Endothelial cell of umbilical vein (primary cell): ENCODE results near the gene YIPF1. TPM values are rescaled to one million over a fixed set of nuclear protein-coding genes. Genes with fewer than 3 reads are reported as not detected.

Experiments used
- BruUV-seq: library from RNA; stranded (reverse); fragments of 400-500 nt; replicated peaks from 2 replicates; lab custom pipeline; 2021; lab: Mats Ljungman, UMichigan
- CTCF ChIA-PET: fragments of 300-600, 350-600 bp; sonication (Branson Sonifier 250); formaldehyde crosslinking; loops from one replicate; lab custom pipeline; 2021; ENCODE audit warnings: antibody characterized with exemption, inconsistent platforms; lab: Charles Lee
- POLR2A ChIA-PET: fragments of 300-600, 350-600 bp; sonication (Branson Sonifier 250); formaldehyde crosslinking; loops from one replicate; lab custom pipeline; 2021; ENCODE audit warnings: antibody characterized with exemption, inconsistent platforms; lab: Charles Lee
- DNase-seq: peaks from one replicate; pipeline ENCODE4 v3.0.0-alpha.2; 2011; ENCODE audit warnings: low read depth, low spot score
- FAIRE-seq: peaks from 2 replicates; lab custom pipeline; 2011; peaks lifted over from hg19 to GRCh38; lab: Jason Lieb, UNC
- H2AFZ ChIP-seq: 2 replicates; pipeline ENCODE4 v1.6.0; 2012; ENCODE audit warnings: low read depth, low read length, control low read depth, inconsistent platforms
- H3K27ac ChIP-seq: 2 replicates; pipeline ENCODE4 v1.5.1; 2011; ENCODE audit warnings: low read depth, mild to moderate bottlenecking, control low read depth, low read length, moderate library complexity; ENCODE audit not compliant: insufficient read depth
- H3K27me3 ChIP-seq, 2 experiments: 2 replicates each; pipeline versions ENCODE4 v1.6.0 to v1.6.1; 2011; ENCODE audit warnings: low read length in 2 of 2, mixed read lengths in 1 of 2; ENCODE audit not compliant: control insufficient read depth in 2 of 2, insufficient read depth in 2 of 2
- H3K36me3 ChIP-seq, 2 experiments: 2 replicates in 1 of 2; 3 replicates in 1 of 2; pipeline ENCODE4 v1.5.1; 2011; ENCODE audit warnings: low read length in 2 of 2, mild to moderate bottlenecking in 1 of 2, moderate library complexity in 1 of 2; ENCODE audit not compliant: control insufficient read depth in 2 of 2, insufficient read depth in 2 of 2; ENCODE audit errors: extremely low read depth in 1 of 2
- H3K4me1 ChIP-seq: 3 replicates; pipeline ENCODE4 v1.5.1; 2011; ENCODE audit warnings: mild to moderate bottlenecking, low read length; ENCODE audit not compliant: control insufficient read depth, insufficient read depth; ENCODE audit errors: extremely low read depth
- H3K4me2 ChIP-seq: 2 replicates; pipeline ENCODE4 v1.6.1; 2011; ENCODE audit warnings: low read length, control low read depth, mixed read lengths; ENCODE audit not compliant: insufficient read depth
- H3K4me3 ChIP-seq, 3 experiments: fragments of 200-600 bp in 1 of 3; sonication (generic), shearing (Covaris generic) in 1 of 3; replicated peaks in 1 of 3; 2 replicates each; pipeline ENCODE4 v1.5.1; 2011 to 2016; ENCODE audit warnings: control low read depth in 3 of 3, low read length in 3 of 3, mild to moderate bottlenecking in 2 of 3, inconsistent platforms in 1 of 3, low read depth in 1 of 3, moderate library complexity in 1 of 3; ENCODE audit not compliant: insufficient read depth in 1 of 3
- H3K79me2 ChIP-seq: 2 replicates; pipeline ENCODE4 v1.6.0; 2012; ENCODE audit warnings: low read length, inconsistent platforms; ENCODE audit not compliant: control insufficient read depth, insufficient read depth
- H3K9ac ChIP-seq: replicated peaks from 2 replicates; pipeline ENCODE3; 2011; ENCODE audit warnings: low read length, control low read depth; ENCODE audit not compliant: insufficient read depth; ENCODE audit errors: extremely low read depth
- H3K9me1 ChIP-seq: replicated peaks from 3 replicates; pipeline ENCODE4 v1.6.0; 2011; ENCODE audit warnings: mild to moderate bottlenecking, low read length; ENCODE audit not compliant: control insufficient read depth, insufficient read depth; ENCODE audit errors: extremely low read depth
- H3K9me3 ChIP-seq: replicated peaks from 2 replicates; pipeline ENCODE4 v1.5.1; 2012; ENCODE audit warnings: low read length, inconsistent platforms; ENCODE audit not compliant: control insufficient read depth, insufficient read depth
- H4K20me1 ChIP-seq: replicated peaks from 2 replicates; pipeline ENCODE3; 2011; ENCODE audit warnings: mild to moderate bottlenecking, low read length; ENCODE audit not compliant: control insufficient read depth, insufficient read depth; ENCODE audit errors: extremely low read depth
- CTCF ChIP-seq, 2 donors: IDR thresholded peaks; 1 replicate in 1 of 2; 2 replicates in 1 of 2; pipeline ENCODE4 v1.5.1; 2011; ENCODE audit warnings: low read length in 2 of 2, mild to moderate bottlenecking in 2 of 2, moderate library complexity in 2 of 2, control low read depth in 1 of 2, inconsistent platforms in 1 of 2, low read depth in 1 of 2; ENCODE audit not compliant: insufficient read depth in 1 of 2; ENCODE audit errors: extremely low read depth in 1 of 2
- EZH2 ChIP-seq: IDR thresholded peaks from 2 replicates; pipeline ENCODE4 v1.6.1; 2012; ENCODE audit warnings: borderline replicate concordance, low read depth, mild to moderate bottlenecking, moderate library complexity, low read length, inconsistent platforms; ENCODE audit not compliant: severe bottlenecking
- FOS ChIP-seq: IDR thresholded peaks from 2 replicates; pipeline ENCODE4 v1.6.1; 2011; ENCODE audit warnings: mild to moderate bottlenecking, low read length, moderate library complexity, borderline replicate concordance; ENCODE audit not compliant: insufficient read depth
- GATA2 ChIP-seq: IDR thresholded peaks from 2 replicates; pipeline ENCODE4 v1.7.0; 2011; ENCODE audit warnings: low read depth, mild to moderate bottlenecking, moderate library complexity, mixed read lengths, low read length; ENCODE audit not compliant: insufficient read length, insufficient read depth
- JUN ChIP-seq: IDR thresholded peaks from 2 replicates; pipeline ENCODE4 v1.6.1; 2011; ENCODE audit warnings: borderline replicate concordance, low read depth; ENCODE audit not compliant: insufficient read length, insufficient read depth
- MAX ChIP-seq: IDR thresholded peaks from 2 replicates; pipeline ENCODE4 v1.6.1; 2011; ENCODE audit not compliant: insufficient read depth, insufficient read length
- MYC ChIP-seq: IDR thresholded peaks from one replicate; pipeline ENCODE4 v1.6.1; 2011; ENCODE audit warnings: mild to moderate bottlenecking, low read depth, low read length
- POLR2A ChIP-seq: IDR thresholded peaks from 2 replicates; pipeline ENCODE4 v1.6.1; 2012; ENCODE audit warnings: low read depth, mild to moderate bottlenecking, control low read depth, low read length
- POLR2AphosphoS5 ChIP-seq: IDR thresholded peaks from 2 replicates; pipeline ENCODE4 v1.6.1; 2012; ENCODE audit warnings: low read depth, mild to moderate bottlenecking, control low read depth, low read length, moderate library complexity; ENCODE audit not compliant: insufficient read depth
- dilution Hi-C: fragments of 300-500 bp; cut with MboI; formaldehyde crosslinking; loops from one replicate; pipeline ENCODE4 v1.15.0; 2019; ENCODE audit warnings: low sequenced_read_pairs; ENCODE audit not compliant: extremely low pct_ligation_motif_present
- intact Hi-C: fragments of 100-400 bp; cut with micrococcal nuclease; formaldehyde crosslinking; loops from one replicate; pipeline ENCODE4 v1.10.0; 2022
- polyA plus RNA-seq, 4 experiments: library from polyadenylated mRNA; depleted of rRNA in 3 of 4; stranded (reverse) in 3 of 4; unstranded in 1 of 4; fragments of >200 nt; gene quantifications; 2 replicates each; pipeline versions ENCODE4 v1.2.1 to v1.2.3, GENCODE V29; 2011 to 2012; ENCODE audit warnings: missing spikeins in 1 of 4
- total RNA-seq: library from RNA; stranded (reverse); gene quantifications from 2 replicates; pipeline ENCODE4 v1.2.3, GENCODE V29; 2021

YIPF1 gene
- total and polyA plus RNA-seq, 2 donors (not counting 3 experiments of a cell fraction or from before 2014, with no cell fraction given), result 14.8 to 26.2 TPM

- TF ChIP-seq POLR2A, result no peak
- no peak for TF ChIP-seq EZH2
- TF ChIP-seq POLR2AphosphoS5, result no peak
- TF ChIP-seq MAX, result no peak
- no peak for TF ChIP-seq CTCF (IDR thresholded peaks at IDR 0.05; ENCODE audit: extremely low read depth in 1 of 2, insufficient read depth in 1 of 2, low read depth in 1 of 2, low read length in 2 of 2)
- TF ChIP-seq FOS, result no peak
- no peak for TF ChIP-seq JUN
- no peak for TF ChIP-seq MYC
- no peak for TF ChIP-seq GATA2
- CTCF ChIA-PET, result no interaction called here
- intact Hi-C loops, result no loop called here
- no TSS peak for BruUV-seq
- DNase-seq (no peak), FAIRE-seq (no peak)
- no peak overlapping the region for H3K9ac ChIP-seq
- H3K27me3 ChIP-seq, result no peaks in the 10 kb centered on the region
- no peaks in the 10 kb centered on the region for H3K4me1 ChIP-seq
- H3K4me3 ChIP-seq, result no peak overlapping the region
- H3K4me2 ChIP-seq, result no peak overlapping the region
- H3K9me3 ChIP-seq, result no peaks in the 10 kb centered on the region
- H3K79me2 ChIP-seq, result no peaks in the 10 kb centered on the region
- H2AFZ ChIP-seq, result no peak overlapping the region
- H3K9me1 ChIP-seq, result no peaks in the 10 kb centered on the region
- no peak overlapping the region for H3K27ac ChIP-seq
- no peaks in the 10 kb centered on the region for H4K20me1 ChIP-seq
- dilution Hi-C loops, result no loop called here
- POLR2A ChIA-PET, result no interaction called here
- no peaks in the 10 kb centered on the region for H3K36me3 ChIP-seq
Measured at GRCh38 chr1:53902235-53903138, 12.9 kb upstream of the YIPF1 start.
